Mucosa of stomach (tissue), 1 donor: ENCODE results near the gene IFT172.

Source experiments
- H3K27me3 ChIP-seq: one replicate; pipeline ENCODE4 v1.7.0; 2013; ENCODE audit warnings: mild to moderate bottlenecking, low read length; ENCODE audit not compliant: control insufficient read depth, insufficient read depth
- H3K36me3 ChIP-seq: one replicate; pipeline ENCODE4 v1.7.0; 2013; ENCODE audit warnings: low read length; ENCODE audit not compliant: control insufficient read depth, insufficient read depth
- H3K4me1 ChIP-seq: one replicate; pipeline ENCODE4 v1.7.0; 2013; ENCODE audit warnings: mild to moderate bottlenecking, low read length; ENCODE audit not compliant: control insufficient read depth, insufficient read depth
- H3K4me3 ChIP-seq: one replicate; pipeline ENCODE4 v1.7.0; 2013; ENCODE audit warnings: low read length
- H3K9ac ChIP-seq: one replicate; pipeline ENCODE4 v1.7.0; 2013; ENCODE audit warnings: mild to moderate bottlenecking, low read length, moderate library complexity
- H3K9me3 ChIP-seq: one replicate; pipeline ENCODE4 v1.7.0; 2013; ENCODE audit warnings: mild to moderate bottlenecking, low read length, moderate library complexity; ENCODE audit not compliant: control insufficient read depth
- donor health status: Pancreatic carcinoma.

The IFT172 gene

GRCh38 chr2:27471961-27472360 is 17.6 kb downstream of the IFT172 start:
- Histone ChIP-seq H3K36me3 (no peaks in the 10 kb centered on the region), H3K4me3 (no peak overlapping the region), H3K27me3 (no peaks in the 10 kb centered on the region), H3K4me1 (peaks cover 5% of the 10 kb centered on the region), H3K9me3 (no peaks in the 10 kb centered on the region), H3K9ac (no peak overlapping the region)

GRCh38 chr2:27464443-27464842 is 25.1 kb downstream of the IFT172 start:
- no peaks in the 10 kb centered on the region for H3K36me3 ChIP-seq
- no peak overlapping the region for H3K4me3 ChIP-seq
- H3K27me3 ChIP-seq, result no peaks in the 10 kb centered on the region
- no peaks in the 10 kb centered on the region for H3K4me1 ChIP-seq
- H3K9me3 ChIP-seq, result no peaks in the 10 kb centered on the region
- no peak overlapping the region for H3K9ac ChIP-seq

GRCh38 chr2:27461118-27461517 is 28.4 kb downstream of the IFT172 start:
- Histone ChIP-seq H3K4me1 (no peaks in the 10 kb centered on the region), H3K9ac (no peak overlapping the region), H3K9me3 (no peaks in the 10 kb centered on the region), H3K4me3 (no peak overlapping the region), H3K36me3 (no peaks in the 10 kb centered on the region), H3K27me3 (no peaks in the 10 kb centered on the region)

- no peaks in the 10 kb centered on the region for H3K36me3 ChIP-seq
- no peaks in the 10 kb centered on the region for H3K4me1 ChIP-seq
- no peak overlapping the region for H3K4me3 ChIP-seq
- no peak overlapping the region for H3K9ac ChIP-seq
- no peaks in the 10 kb centered on the region for H3K9me3 ChIP-seq
- H3K27me3 ChIP-seq, result no peaks in the 10 kb centered on the region
Observed at GRCh38 chr2:27453968-27454367, 35.6 kb downstream of the IFT172 start.

GRCh38 chr2:27451095-27451494 is 38.4 kb downstream of the IFT172 start:
- Histone ChIP-seq H3K36me3 (no peaks in the 10 kb centered on the region), H3K9ac (no peak overlapping the region), H3K4me1 (peaks cover 4% of the 10 kb centered on the region), H3K4me3 (no peak overlapping the region), H3K9me3 (no peaks in the 10 kb centered on the region), H3K27me3 (no peaks in the 10 kb centered on the region)

- Histone ChIP-seq H3K4me1 (peaks cover 17% of the 10 kb centered on the region), H3K27me3 (no peaks in the 10 kb centered on the region), H3K4me3 (no peak overlapping the region), H3K36me3 (no peaks in the 10 kb centered on the region), H3K9ac (no peak overlapping the region), H3K9me3 (no peaks in the 10 kb centered on the region)
Observed at GRCh38 chr2:27448381-27448780, 41.2 kb downstream of the IFT172 start.

- Histone ChIP-seq H3K36me3 (peaks cover 2% of the 10 kb centered on the region), H3K4me1 (peaks cover 22% of the 10 kb centered on the region), H3K9me3 (no peaks in the 10 kb centered on the region), H3K27me3 (no peaks in the 10 kb centered on the region), H3K4me3 (peak overlapping the region; percentile 72), H3K9ac (peak overlapping the region; percentile 89)
Observed at GRCh38 chr2:27446057-27446456, 43.5 kb downstream of the IFT172 start.

GRCh38 chr2:27445615-27446014 is 43.9 kb downstream of the IFT172 start:
- peaks cover 3% of the 10 kb centered on the region for H3K36me3 ChIP-seq
- H3K4me3 ChIP-seq, result peak overlapping the region; percentile 72
- peaks cover 22% of the 10 kb centered on the region for H3K4me1 ChIP-seq
- H3K9me3 ChIP-seq, result no peaks in the 10 kb centered on the region
- peak overlapping the region; percentile 89 for H3K9ac ChIP-seq
- no peaks in the 10 kb centered on the region for H3K27me3 ChIP-seq

GRCh38 chr2:27445155-27445554 is 44.4 kb downstream of the IFT172 start:
- Histone ChIP-seq H3K27me3 (no peaks in the 10 kb centered on the region), H3K36me3 (peaks cover 3% of the 10 kb centered on the region), H3K9ac (peak overlapping the region; percentile 89), H3K9me3 (no peaks in the 10 kb centered on the region), H3K4me1 (peaks cover 22% of the 10 kb centered on the region), H3K4me3 (peak overlapping the region; percentile 72)

GRCh38 chr2:27442920-27443282 is 46.6 kb downstream of the IFT172 start:
- Histone ChIP-seq H3K4me3 (peak overlapping the region; percentile 27), H3K9ac (peak overlapping the region; percentile 68), H3K4me1 (peaks cover 22% of the 10 kb centered on the region), H3K9me3 (no peaks in the 10 kb centered on the region), H3K36me3 (peaks cover 3% of the 10 kb centered on the region), H3K27me3 (no peaks in the 10 kb centered on the region)

GRCh38 chr2:27441958-27442919 is 47.3 kb downstream of the IFT172 start, which contains the start of gene KRTCAP3:
Gene KRTCAP3, plus strand, starts transcription at chr2:27442381. Its CDS starts 32 bp downstream, at chr2:27442413.
- Histone ChIP-seq H3K4me1 (peaks cover 22% of the 10 kb centered on the region), H3K36me3 (peaks cover 3% of the 10 kb centered on the region), H3K9ac (peak within 1 kb of the TSS; percentile 68), H3K27me3 (no peaks in the 10 kb centered on the region), H3K9me3 (no peaks in the 10 kb centered on the region), H3K4me3 (peak within 1 kb of the TSS; percentile 27)

- Histone ChIP-seq H3K9me3 (no peaks in the 10 kb centered on the region), H3K27me3 (no peaks in the 10 kb centered on the region), H3K4me3 (no peak overlapping the region), H3K36me3 (peaks cover 10% of the 10 kb centered on the region), H3K9ac (no peak overlapping the region), H3K4me1 (peaks cover 20% of the 10 kb centered on the region)
Observed at GRCh38 chr2:27441226-27441926, 48.2 kb downstream of the IFT172 start.
